ENCODE results near the gene POLQ. TPM values are rescaled to one million over a fixed set of nuclear protein-coding genes. Genes with fewer than 3 reads are reported as not detected.

The POLQ gene
- total RNA-seq, 1 experiment from 2014 or later, result 14.9 TPM

DNA sequence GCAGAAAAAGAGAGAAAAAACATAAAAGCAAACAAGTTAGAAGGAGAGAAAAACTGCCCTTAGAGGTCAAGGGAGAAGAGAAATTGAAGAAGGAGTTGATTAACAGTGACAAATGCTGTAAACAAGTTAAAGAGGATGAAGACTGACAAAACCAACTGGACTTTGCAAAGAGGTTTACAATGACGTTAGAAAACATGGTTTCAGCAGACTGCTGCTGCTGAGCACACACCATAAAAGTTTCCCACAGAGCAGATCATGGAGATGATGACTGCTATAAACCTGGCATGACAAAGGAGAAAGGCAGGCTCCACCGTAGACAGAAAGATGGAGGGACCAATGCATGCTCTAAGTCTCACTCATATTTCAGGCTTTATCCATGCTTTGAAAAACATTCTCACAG is 78.7 kb downstream of the POLQ start (continued):
- TF ChIP-seq, protein P1, sequence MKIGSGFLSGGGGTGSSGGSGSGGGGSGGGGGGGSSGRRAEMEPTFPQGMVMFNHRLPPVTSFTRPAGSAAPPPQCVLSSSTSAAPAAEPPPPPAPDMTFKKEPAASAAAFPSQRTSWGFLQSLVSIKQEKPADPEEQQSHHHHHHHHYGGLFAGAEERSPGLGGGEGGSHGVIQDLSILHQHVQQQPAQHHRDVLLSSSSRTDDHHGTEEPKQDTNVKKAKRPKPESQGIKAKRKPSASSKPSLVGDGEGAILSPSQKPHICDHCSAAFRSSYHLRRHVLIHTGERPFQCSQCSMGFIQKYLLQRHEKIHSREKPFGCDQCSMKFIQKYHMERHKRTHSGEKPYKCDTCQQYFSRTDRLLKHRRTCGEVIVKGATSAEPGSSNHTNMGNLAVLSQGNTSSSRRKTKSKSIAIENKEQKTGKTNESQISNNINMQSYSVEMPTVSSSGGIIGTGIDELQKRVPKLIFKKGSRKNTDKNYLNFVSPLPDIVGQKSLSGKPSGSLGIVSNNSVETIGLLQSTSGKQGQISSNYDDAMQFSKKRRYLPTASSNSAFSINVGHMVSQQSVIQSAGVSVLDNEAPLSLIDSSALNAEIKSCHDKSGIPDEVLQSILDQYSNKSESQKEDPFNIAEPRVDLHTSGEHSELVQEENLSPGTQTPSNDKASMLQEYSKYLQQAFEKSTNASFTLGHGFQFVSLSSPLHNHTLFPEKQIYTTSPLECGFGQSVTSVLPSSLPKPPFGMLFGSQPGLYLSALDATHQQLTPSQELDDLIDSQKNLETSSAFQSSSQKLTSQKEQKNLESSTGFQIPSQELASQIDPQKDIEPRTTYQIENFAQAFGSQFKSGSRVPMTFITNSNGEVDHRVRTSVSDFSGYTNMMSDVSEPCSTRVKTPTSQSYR (CRISPR knock-in tag; IDR thresholded peaks at IDR 0.05), result no peak
- no peak for TF ChIP-seq MYBL2 (CRISPR knock-in tag; IDR thresholded peaks at IDR 0.05)

DNA sequence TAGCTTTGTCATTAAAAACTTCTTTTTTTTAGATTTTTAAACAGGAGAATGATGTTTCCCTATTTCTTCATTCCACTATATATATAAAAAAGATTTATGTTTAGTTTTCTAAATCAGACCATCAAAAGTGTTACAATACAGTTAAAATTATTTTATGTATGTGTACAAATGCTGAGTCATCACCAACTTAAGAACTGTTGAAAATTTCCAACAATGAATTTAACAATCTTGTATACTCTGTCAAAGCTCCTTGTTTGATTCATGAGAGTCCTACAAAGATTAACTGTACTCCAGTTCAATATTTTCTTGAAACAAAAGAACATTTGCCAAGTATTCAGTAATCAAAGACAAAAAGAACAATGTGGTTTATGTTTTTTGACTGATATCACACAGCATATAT is 82.0 kb downstream of the POLQ start:
- Mint-ChIP-seq H3K9me3 (peaks cover 11% of the 10 kb centered on the region), H3K27me3 (ENCODE audit: low read depth) (no peaks in the 10 kb centered on the region), H3K4me3 (no peak overlapping the region), H3K27ac (no peak overlapping the region), H3K4me1 (peaks cover 8% of the 10 kb centered on the region), H3K36me3 (peaks cover 60% of the 10 kb centered on the region)
- ChIA-PET POLR2A (no interaction called here), CTCF (no interaction called here)
- no peak for DNase-seq (ENCODE audit: low spot score)
- no peak for ATAC-seq
- TF ChIP-seq JAZF1 (CRISPR knock-in tag; IDR thresholded peaks at IDR 0.05) (no peak), SMAD4 (CRISPR knock-in tag; IDR thresholded peaks at IDR 0.05) (no peak), KAT7 (CRISPR knock-in tag; IDR thresholded peaks at IDR 0.05; ENCODE audit: borderline replicate concordance) (no peak), GRHL2 (CRISPR knock-in tag; IDR thresholded peaks at IDR 0.05; ENCODE audit: insufficient replicate concordance, severe bottlenecking) (no peak), NFE2L1 (CRISPR knock-in tag; IDR thresholded peaks at IDR 0.05) (no peak), ZNF232 (CRISPR knock-in tag; IDR thresholded peaks at IDR 0.05) (no peak), ZNF396 (CRISPR knock-in tag; IDR thresholded peaks at IDR 0.05; ENCODE audit: borderline replicate concordance) (no peak), MXD4 (CRISPR knock-in tag; IDR thresholded peaks at IDR 0.05; ENCODE audit: borderline replicate concordance) (no peak), EMX1 (CRISPR knock-in tag; IDR thresholded peaks at IDR 0.05) (no peak), ELF4 (CRISPR knock-in tag; IDR thresholded peaks at IDR 0.05; ENCODE audit: low read depth) (no peak), ZNF416 (CRISPR knock-in tag; IDR thresholded peaks at IDR 0.05) (no peak), RELA (CRISPR knock-in tag; IDR thresholded peaks at IDR 0.05; ENCODE audit: borderline replicate concordance) (no peak)
- TF ChIP-seq, protein P2, sequence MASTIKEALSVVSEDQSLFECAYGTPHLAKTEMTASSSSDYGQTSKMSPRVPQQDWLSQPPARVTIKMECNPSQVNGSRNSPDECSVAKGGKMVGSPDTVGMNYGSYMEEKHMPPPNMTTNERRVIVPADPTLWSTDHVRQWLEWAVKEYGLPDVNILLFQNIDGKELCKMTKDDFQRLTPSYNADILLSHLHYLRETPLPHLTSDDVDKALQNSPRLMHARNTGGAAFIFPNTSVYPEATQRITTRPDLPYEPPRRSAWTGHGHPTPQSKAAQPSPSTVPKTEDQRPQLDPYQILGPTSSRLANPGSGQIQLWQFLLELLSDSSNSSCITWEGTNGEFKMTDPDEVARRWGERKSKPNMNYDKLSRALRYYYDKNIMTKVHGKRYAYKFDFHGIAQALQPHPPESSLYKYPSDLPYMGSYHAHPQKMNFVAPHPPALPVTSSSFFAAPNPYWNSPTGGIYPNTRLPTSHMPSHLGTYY (CRISPR knock-in tag; IDR thresholded peaks at IDR 0.05), result no peak
- TF ChIP-seq, protein P3, sequence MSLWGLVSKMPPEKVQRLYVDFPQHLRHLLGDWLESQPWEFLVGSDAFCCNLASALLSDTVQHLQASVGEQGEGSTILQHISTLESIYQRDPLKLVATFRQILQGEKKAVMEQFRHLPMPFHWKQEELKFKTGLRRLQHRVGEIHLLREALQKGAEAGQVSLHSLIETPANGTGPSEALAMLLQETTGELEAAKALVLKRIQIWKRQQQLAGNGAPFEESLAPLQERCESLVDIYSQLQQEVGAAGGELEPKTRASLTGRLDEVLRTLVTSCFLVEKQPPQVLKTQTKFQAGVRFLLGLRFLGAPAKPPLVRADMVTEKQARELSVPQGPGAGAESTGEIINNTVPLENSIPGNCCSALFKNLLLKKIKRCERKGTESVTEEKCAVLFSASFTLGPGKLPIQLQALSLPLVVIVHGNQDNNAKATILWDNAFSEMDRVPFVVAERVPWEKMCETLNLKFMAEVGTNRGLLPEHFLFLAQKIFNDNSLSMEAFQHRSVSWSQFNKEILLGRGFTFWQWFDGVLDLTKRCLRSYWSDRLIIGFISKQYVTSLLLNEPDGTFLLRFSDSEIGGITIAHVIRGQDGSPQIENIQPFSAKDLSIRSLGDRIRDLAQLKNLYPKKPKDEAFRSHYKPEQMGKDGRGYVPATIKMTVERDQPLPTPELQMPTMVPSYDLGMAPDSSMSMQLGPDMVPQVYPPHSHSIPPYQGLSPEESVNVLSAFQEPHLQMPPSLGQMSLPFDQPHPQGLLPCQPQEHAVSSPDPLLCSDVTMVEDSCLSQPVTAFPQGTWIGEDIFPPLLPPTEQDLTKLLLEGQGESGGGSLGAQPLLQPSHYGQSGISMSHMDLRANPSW (CRISPR knock-in tag; conservative IDR thresholded peaks at IDR 0.05; ENCODE audit: low read depth), result no peak

DNA sequence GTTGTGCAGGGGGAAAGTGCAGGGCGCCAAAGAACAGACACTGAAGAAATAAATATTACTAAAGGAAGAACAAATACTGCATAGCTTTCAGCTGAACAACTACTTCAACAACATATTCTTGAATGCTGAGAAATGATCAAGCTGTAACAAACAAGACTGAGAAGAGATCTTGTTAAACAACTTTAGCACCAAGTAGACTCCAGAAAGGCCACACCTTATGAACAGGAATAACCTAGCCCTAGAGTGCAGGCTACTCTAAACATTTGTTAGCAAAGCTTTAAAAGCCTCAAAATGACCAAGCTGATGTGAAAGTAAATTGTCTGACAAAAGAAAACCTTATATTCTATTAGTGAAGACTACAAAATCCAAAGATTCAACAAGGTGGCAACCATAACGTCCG is 83.2 kb downstream of the POLQ start:
- ChIA-PET POLR2A (no interaction called here), CTCF (no interaction called here)
- ATAC-seq (no peak), DNase-seq (ENCODE audit: low spot score) (no peak)
- peaks cover 15% of the 10 kb centered on the region for H3K9me3 Mint-ChIP-seq
- H3K4me1 Mint-ChIP-seq, result peaks cover 11% of the 10 kb centered on the region
- peaks cover 67% of the 10 kb centered on the region for H3K36me3 Mint-ChIP-seq
- no peak for TF ChIP-seq SMAD3 (CRISPR knock-in tag; IDR thresholded peaks at IDR 0.05; ENCODE audit: borderline replicate concordance)
- TF ChIP-seq, protein P1 (CRISPR knock-in tag; IDR thresholded peaks at IDR 0.05), result no peak
- no peaks in the 10 kb centered on the region for H3K27me3 Mint-ChIP-seq (ENCODE audit: low read depth)
- H3K27ac Mint-ChIP-seq, result no peak overlapping the region
- no peak overlapping the region for H3K4me3 Mint-ChIP-seq
